GM20431 (cell line): ENCODE data around the gene HCFC2.

ENCODE experiments used
- in situ Hi-C: fragments of 300-500 bp; cut with MseI, MboI; formaldehyde crosslinking; loops from one replicate; pipeline ENCODE4 v1.15.0; 2020; ENCODE audit warnings: low sequenced_read_pairs; ENCODE audit not compliant: unreplicated experiment

The HCFC2 gene

DNA sequence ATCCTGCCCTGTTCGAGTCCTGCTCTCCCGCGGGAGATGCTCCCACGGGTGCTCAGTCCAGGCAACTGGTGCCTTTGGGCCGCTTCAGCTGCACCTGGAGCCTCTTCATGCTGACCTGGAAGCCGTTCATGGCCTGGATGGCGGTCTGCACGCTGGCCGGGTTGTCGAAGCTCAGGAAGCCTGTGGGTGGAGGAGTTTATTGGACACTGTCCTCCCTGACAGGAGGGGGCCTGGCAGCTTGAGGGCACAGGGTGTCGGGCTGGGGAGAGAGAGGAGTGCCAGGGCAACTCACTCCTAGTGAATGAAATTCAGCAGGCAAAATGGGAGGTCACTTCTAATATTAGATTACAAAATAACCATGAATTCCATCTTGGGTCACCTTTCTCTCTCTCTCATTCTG, 83.0 kb downstream of the HCFC2 start:
- in situ Hi-C loops, result no loop called here

DNA sequence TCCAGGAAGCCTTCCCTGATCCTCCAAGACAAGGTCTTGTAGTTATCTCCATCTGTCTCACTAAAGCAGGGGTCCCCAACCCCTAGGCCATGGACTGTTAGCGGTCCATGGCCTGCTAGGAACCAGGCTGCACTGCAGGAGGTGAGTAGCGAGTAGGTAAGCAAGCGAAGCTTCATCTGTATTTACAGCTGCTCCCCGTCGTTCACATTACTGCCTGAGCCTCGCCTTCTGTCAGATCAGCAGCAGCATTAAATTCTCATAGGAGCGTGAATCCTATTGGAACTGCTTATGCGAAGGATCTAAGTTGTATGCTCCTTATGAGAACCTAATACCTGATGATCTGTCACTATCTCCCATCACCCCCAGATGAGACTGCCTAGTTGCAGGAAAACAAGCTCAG, 86.1 kb downstream of the HCFC2 start:
- in situ Hi-C loops, result no loop called here

DNA sequence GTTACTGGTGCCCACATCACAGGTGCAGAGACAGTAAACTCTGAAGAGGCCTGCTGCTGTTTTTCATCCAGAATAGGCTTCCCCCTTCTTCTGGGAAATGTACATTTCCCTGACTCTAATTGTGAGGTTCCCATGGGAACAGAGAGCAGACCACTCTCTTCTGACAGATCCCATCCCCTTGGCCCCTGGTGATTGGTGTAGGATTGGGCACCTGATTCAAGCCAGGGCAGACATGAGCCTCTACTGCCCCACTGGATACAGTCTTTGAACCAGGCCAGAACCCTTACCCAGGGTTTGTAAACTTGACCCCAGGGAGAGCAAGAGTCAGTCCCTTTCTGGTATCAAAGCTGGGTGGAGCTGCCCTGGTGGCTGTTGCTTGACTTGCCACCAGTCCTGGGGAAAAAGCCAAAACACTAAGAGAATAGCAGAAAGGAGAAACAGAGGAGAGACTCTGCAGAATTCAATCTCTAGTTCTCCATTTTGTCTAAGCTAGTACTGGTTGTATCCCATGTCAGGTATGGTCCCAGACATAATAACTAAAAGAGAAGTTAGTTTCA, 88.4 kb downstream of the HCFC2 start:
- in situ Hi-C loops, result no loop called here

DNA sequence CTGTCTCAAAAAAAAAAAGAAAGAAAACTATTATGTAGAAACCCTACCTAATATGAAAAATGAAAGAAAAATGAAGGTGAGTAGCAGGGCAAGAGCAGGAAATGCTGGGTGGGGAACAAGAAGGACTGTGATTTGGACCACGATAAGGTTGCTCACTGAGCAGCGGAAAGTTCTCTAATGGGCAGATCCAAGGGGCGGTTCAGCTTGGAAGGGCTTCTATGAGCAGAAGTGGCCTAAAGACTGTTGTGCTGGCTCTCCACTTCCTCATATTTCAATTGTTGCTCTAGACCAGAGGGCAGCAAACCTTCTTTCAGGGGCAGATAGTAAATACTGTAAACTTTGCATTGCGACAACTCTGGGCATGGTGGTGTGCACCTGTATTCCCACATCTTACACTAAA, 90.0 kb downstream of the HCFC2 start:
- in situ Hi-C loops, result no loop called here

DNA sequence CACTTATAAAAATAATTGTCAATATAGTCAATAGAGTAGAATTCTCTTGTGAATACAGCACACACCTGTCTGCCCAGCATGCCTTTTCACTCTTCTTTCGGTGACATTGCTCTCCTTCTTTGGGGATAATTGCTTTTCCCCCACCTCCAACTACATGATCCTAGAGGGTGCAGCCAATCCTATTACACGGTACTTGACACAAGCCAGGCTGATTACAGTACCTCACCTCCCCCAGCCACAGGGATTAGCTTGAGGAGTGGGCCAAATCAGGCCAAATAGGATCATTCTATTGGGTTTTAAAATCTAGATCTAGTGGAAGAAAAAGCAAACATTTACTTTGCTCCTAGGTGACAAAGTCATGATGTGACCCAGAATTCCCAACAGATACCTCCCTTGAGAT, 90.5 kb downstream of the HCFC2 start:
- in situ Hi-C loops, result no loop called here
